Epithelial cell of esophagus (primary cell): ENCODE data around the gene ZNF277.

Source experiments
- DNase-seq: peaks from one replicate; pipeline ENCODE4 v3.0.0; 2010; ENCODE audit warnings: low read depth
- H3K4me3 ChIP-seq: 2 replicates; pipeline ENCODE4 v1.5.1; 2011; ENCODE audit warnings: mild to moderate bottlenecking, low read length, control low read depth
- TF ChIP-seq, protein P1 (sequence below): IDR thresholded peaks from 2 replicates; pipeline ENCODE4 v1.5.1; 2011; ENCODE audit warnings: low read depth, mild to moderate bottlenecking, low read length, control low read depth, inconsistent platforms; ENCODE audit not compliant: insufficient read depth; ENCODE audit errors: missing control alignments

ZNF277 gene

DNA sequence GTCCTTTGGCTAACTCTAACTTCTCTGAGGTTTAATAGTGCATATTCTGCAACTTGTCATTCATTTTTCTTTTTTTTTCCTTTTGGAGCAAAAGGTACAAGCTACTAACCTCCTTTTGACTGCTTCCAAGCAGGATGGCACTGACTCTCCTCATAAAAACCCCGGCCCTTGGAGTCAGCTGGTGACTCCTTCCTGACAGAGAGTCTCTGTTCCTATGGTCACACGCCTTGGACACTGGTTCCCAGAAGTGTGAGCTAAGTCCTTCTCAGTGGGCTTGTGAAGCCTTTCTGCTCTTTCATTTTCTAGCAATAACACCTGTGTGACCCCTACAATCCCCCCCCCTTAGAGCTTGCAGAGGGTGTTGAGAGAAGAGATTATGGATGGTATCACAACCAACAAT, 22.0 kb upstream of the ZNF277 start:
- TF ChIP-seq, protein P1, sequence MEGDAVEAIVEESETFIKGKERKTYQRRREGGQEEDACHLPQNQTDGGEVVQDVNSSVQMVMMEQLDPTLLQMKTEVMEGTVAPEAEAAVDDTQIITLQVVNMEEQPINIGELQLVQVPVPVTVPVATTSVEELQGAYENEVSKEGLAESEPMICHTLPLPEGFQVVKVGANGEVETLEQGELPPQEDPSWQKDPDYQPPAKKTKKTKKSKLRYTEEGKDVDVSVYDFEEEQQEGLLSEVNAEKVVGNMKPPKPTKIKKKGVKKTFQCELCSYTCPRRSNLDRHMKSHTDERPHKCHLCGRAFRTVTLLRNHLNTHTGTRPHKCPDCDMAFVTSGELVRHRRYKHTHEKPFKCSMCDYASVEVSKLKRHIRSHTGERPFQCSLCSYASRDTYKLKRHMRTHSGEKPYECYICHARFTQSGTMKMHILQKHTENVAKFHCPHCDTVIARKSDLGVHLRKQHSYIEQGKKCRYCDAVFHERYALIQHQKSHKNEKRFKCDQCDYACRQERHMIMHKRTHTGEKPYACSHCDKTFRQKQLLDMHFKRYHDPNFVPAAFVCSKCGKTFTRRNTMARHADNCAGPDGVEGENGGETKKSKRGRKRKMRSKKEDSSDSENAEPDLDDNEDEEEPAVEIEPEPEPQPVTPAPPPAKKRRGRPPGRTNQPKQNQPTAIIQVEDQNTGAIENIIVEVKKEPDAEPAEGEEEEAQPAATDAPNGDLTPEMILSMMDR, result no peak
- H3K4me3 ChIP-seq, result no peak overlapping the region
- no peak for DNase-seq

DNA sequence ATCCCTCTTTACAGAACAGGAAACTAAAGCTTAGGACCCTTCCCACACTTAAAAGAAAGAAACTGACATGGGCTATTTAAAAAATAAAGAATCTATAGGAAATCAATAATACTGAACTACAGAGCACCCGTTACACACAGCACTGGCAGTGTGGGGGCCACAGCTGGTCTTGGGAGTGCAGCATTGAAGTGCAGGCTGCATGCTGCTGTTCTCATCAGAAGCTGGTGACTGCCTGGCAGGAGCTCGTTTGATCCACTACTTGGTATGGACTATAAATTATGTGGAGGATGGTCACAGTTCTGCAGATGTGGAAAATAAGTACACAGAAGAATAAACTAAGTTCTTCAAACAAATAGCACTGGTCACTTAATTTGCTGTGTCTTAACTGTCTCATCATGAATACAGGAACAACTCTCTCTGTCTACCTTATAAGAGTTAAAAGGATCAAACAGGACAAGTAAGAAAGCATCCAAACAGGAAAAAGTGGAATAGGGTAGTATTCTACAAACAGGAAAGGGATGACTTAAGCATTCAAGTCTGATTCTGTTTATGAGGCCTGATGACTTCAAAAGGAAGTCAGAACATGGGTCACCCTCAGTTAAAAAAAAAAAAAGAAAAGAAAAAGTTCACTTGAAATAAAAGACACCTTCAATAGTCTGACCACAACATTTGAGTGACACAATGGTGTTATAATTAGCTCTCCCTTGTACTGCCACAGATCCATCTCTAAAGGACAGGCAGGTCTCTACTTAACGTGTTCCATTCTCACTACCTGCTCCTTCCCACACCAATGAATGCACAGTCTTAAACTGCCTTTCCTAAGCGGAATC, 21.3 kb upstream of the ZNF277 start:
- TF ChIP-seq, protein P1, result no peak
- no peak overlapping the region for H3K4me3 ChIP-seq
- peak; percentile 11 for DNase-seq

DNA sequence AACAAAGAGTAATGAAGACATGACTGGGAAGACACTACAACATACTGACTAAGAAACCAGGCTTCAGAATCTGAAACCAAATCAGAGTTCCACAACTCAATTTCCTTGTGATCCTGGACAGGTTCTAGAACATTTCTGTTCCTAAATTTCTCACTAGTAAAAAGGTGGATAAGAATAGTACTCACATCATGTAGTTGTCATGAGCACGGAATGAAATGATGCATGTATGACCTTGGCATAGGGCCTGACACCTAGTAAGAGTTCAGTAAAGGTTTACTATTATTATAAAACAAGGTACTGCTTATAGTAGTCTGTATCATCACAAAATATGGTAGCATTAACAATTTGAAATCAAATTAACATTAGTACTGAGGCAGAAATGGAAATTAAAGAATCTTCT, 20.2 kb upstream of the ZNF277 start:
- no peak for DNase-seq
- no peak overlapping the region for H3K4me3 ChIP-seq
- TF ChIP-seq, protein P1, result no peak

DNA sequence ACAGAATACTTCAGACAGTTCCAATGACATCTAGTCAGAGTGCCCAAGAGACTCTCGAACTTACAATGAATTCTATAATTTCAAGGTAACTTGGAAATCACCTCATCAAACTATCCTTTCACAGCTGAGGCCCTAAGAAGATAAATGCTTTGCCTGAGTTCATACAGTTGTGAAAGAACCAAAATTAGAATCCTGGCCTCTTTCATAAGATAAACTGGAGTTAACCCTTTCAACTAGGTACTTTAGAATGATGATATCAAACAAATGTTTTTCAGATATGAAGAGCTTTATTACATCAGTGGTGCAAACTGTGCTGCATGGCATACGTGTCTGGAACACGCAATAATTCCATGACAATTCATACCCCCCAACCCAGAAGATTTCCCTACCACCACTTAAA, 18.2 kb upstream of the ZNF277 start:
- TF ChIP-seq, protein P1, result no peak

DNA sequence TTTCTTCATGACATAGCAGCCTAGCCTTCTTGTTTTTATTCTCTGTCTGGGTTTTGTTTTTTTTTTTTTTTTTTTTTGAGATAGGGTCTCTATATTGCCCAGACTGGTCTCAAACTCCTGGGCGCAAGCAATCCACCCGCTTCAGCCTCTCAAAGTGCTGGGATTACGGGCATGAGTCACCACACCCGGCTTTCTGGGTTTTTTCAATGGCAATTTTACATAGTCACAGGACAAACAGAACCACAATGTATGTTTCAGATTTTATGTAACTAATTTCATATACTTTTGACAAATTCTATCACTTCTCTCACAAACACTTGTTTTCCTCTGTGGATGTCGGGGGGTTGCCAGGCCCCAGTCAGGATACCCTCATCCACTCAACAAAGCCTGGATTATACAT, 16.8 kb upstream of the ZNF277 start:
- TF ChIP-seq, protein P1, result no peak
- no peak overlapping the region for H3K4me3 ChIP-seq
- no peak for DNase-seq

More for the DNA sequence above, 18.2 kb upstream of the ZNF277 start:
- no peak for DNase-seq
- H3K4me3 ChIP-seq, result no peak overlapping the region

DNA sequence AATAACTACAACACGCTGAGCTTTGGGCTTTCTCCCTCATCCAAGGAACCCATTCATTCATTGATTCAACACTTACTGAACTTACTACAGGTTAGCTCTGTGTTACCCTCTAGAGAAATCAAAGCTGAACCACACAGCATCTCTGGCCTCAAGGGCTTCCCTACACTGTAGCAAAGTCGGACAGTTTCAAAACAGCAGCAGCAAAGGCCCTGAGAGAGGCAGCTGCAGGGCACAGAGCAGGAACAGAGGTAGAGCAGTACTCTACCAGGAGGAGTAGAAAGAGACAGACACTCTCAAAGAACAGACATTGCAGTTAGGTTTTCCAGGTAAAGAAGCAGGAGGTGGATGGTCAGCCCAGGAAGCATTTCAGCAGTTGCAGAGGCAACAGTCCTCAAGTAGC, 16.4 kb upstream of the ZNF277 start:
- no peak for DNase-seq
- no peak overlapping the region for H3K4me3 ChIP-seq
- TF ChIP-seq, protein P1, result no peak
